Suprapubic skin (tissue), 3 donors: ENCODE results near the gene NME7.

Source experiments
- EP300 ChIP-seq: sonication (generic); formaldehyde crosslinking; IDR thresholded peaks from one replicate; pipeline ENCODE4 v1.6.1; 2017; ENCODE audit warnings: antibody characterized with exemption
- POLR2A ChIP-seq, 2 donors: fragments of 450-650 bp; IDR thresholded peaks; one replicate each; pipeline ENCODE4 v1.6.1; 2017; ENCODE audit warnings: antibody characterized with exemption in 2 of 2, mild to moderate bottlenecking in 2 of 2, moderate library complexity in 2 of 2
- TF ChIP-seq, protein P1 (sequence below), 2 donors: fragments of 200-600 bp in 1 of 2; fragments of 450-650 bp in 1 of 2; sonication (generic) in 1 of 2; IDR thresholded peaks; one replicate each; pipeline ENCODE4 v1.5.1; 2016 to 2019; ENCODE audit warnings: antibody characterized with exemption in 2 of 2, mild to moderate bottlenecking in 1 of 2, moderate library complexity in 1 of 2

DNA sequence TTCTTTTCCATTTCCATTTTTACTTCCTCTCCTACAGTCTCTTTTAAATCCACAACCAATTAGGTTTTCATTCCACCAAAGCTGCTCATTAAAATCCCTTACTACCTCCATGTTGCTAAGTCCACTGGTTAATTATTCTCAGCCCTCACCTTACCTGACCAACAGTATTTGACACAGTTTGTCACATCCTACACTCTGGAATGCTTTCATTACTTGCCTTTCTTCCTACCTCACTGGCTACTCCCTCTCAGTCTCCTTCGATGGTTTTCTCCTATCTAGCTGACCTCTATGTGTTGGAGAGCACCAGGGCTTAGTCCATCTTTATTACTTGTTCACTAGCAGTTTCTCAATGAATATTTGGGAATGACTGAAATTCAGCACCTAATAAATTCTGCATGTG lies 78.6 kb downstream of the NME7 start:
- TF ChIP-seq, protein P1, sequence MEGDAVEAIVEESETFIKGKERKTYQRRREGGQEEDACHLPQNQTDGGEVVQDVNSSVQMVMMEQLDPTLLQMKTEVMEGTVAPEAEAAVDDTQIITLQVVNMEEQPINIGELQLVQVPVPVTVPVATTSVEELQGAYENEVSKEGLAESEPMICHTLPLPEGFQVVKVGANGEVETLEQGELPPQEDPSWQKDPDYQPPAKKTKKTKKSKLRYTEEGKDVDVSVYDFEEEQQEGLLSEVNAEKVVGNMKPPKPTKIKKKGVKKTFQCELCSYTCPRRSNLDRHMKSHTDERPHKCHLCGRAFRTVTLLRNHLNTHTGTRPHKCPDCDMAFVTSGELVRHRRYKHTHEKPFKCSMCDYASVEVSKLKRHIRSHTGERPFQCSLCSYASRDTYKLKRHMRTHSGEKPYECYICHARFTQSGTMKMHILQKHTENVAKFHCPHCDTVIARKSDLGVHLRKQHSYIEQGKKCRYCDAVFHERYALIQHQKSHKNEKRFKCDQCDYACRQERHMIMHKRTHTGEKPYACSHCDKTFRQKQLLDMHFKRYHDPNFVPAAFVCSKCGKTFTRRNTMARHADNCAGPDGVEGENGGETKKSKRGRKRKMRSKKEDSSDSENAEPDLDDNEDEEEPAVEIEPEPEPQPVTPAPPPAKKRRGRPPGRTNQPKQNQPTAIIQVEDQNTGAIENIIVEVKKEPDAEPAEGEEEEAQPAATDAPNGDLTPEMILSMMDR (IDR thresholded peaks at IDR 0.05) = no peak
- no peak for TF ChIP-seq POLR2A (IDR thresholded peaks at IDR 0.05)
- TF ChIP-seq EP300 = no peak
